SH-SY5Y (cell line): ENCODE data around the gene SLC9A7.

Experiments
- GATA2 ChIP-seq: IDR thresholded peaks from 2 replicates; pipeline ENCODE4 v1.6.1; 2011; ENCODE audit warnings: mild to moderate bottlenecking, low read depth, low read length
- GATA3 ChIP-seq: IDR thresholded peaks from 2 replicates; pipeline ENCODE4 v1.6.1; 2011; ENCODE audit warnings: low read depth, mild to moderate bottlenecking, low read length, moderate library complexity

GRCh38 chrX:46770817-46771163 is 11.9 kb upstream of the SLC9A7 start:
- TF ChIP-seq GATA3 (no peak), GATA2 (no peak)
